Subcutaneous abdominal adipose tissue (tissue), 5 donors: Measurements from ENCODE around the gene RBM19.
"Not testable (repeated sequence)": the region's sequence is repeated elsewhere in the genome, so short reads cannot be mapped to it uniquely, and the experiment has no call there.

ENCODE experiments used
- H3K27ac ChIP-seq: one replicate; pipeline ENCODE4 v1.7.0; 2013; ENCODE audit warnings: low read depth, mild to moderate bottlenecking, inconsistent platforms, low read length, moderate library complexity
- H3K27me3 ChIP-seq, 5 donors: one replicate each; pipeline ENCODE4 v1.7.0; 2013; ENCODE audit warnings: low read length in 5 of 5, inconsistent platforms in 1 of 5; ENCODE audit not compliant: control insufficient read depth in 5 of 5, insufficient read depth in 4 of 5
- H3K36me3 ChIP-seq, 5 donors: one replicate each; pipeline ENCODE4 v1.7.0; 2013; ENCODE audit warnings: low read length in 5 of 5; ENCODE audit not compliant: control insufficient read depth in 5 of 5, insufficient read depth in 5 of 5
- H3K4me1 ChIP-seq, 5 donors: one replicate each; pipeline ENCODE4 v1.7.0; 2013; ENCODE audit warnings: low read length in 5 of 5, mild to moderate bottlenecking in 3 of 5, moderate library complexity in 1 of 5; ENCODE audit not compliant: control insufficient read depth in 5 of 5, insufficient read depth in 5 of 5
- H3K4me3 ChIP-seq, 5 donors: one replicate each; pipeline ENCODE4 v1.7.0; 2013; ENCODE audit warnings: low read length in 5 of 5, low read depth in 1 of 5
- H3K9ac ChIP-seq, 5 donors: one replicate each; pipeline ENCODE4 v1.7.0; 2013; ENCODE audit warnings: low read length in 5 of 5, mild to moderate bottlenecking in 4 of 5, moderate library complexity in 3 of 5
- H3K9me3 ChIP-seq, 5 donors: one replicate each; pipeline ENCODE4 v1.7.0; 2013; ENCODE audit warnings: low read length in 5 of 5; ENCODE audit not compliant: control insufficient read depth in 5 of 5
- donor health status: healthy.
- donor health status: healthy.
- donor health status: healthy.
- donor health status: healthy.
- donor health status: healthy.

The RBM19 gene

GRCh38 chr12:113907446-113908180, 58.5 kb downstream of the RBM19 start:
- peaks cover 7 to 88% (median 68%) of the 10 kb centered on the region in 5 donors for H3K36me3 ChIP-seq
- H3K4me3 ChIP-seq: no peak overlapping the region
- no peaks in the 10 kb centered on the region for H3K9me3 ChIP-seq
- no peak overlapping the region for H3K27ac ChIP-seq
- no peak overlapping the region for H3K9ac ChIP-seq
- no peaks in the 10 kb centered on the region for H3K4me1 ChIP-seq
- no peaks in the 10 kb centered on the region for H3K27me3 ChIP-seq

GRCh38 chr12:113906411-113907200, 59.5 kb downstream of the RBM19 start:
- Histone ChIP-seq H3K36me3 (peaks cover 7 to 85% (median 64%) of the 10 kb centered on the region in 5 donors), H3K4me1 (no peaks in the 10 kb centered on the region), H3K27ac (no peak overlapping the region), H3K4me3 (no peak overlapping the region), H3K27me3 (no peaks in the 10 kb centered on the region), H3K9me3 (no peaks in the 10 kb centered on the region), H3K9ac (no peak overlapping the region)

GRCh38 chr12:113905829-113906228, 60.3 kb downstream of the RBM19 start:
- Histone ChIP-seq H3K27me3 (no peaks in the 10 kb centered on the region), H3K36me3 (peaks cover 7 to 81% (median 60%) of the 10 kb centered on the region in 5 donors), H3K27ac (no peak overlapping the region), H3K4me1 (no peaks in the 10 kb centered on the region), H3K9ac (no peak overlapping the region), H3K9me3 (no peaks in the 10 kb centered on the region), H3K4me3 (no peak overlapping the region)

- no peaks in the 10 kb centered on the region for H3K27me3 ChIP-seq
- peaks cover 9 to 76% (median 44%) of the 10 kb centered on the region in 5 donors for H3K36me3 ChIP-seq
- H3K9ac ChIP-seq: no peak overlapping the region
- H3K4me1 ChIP-seq: no peaks in the 10 kb centered on the region
- no peak overlapping the region for H3K4me3 ChIP-seq
- H3K27ac ChIP-seq: no peak overlapping the region
- H3K9me3 ChIP-seq: no peaks in the 10 kb centered on the region
These were observed 62.7 kb downstream of the RBM19 start for GRCh38 chr12:113903381-113903863.

GRCh38 chr12:113901319-113901718, 64.8 kb downstream of the RBM19 start:
- not testable (repeated sequence) for H3K27me3 ChIP-seq, H3K27ac ChIP-seq, H3K4me1 ChIP-seq, H3K9ac ChIP-seq, H3K4me3 ChIP-seq, H3K9me3 ChIP-seq
- H3K36me3 ChIP-seq: peaks cover 9 to 63% (median 29%) of the 10 kb centered on the region in 5 donors

- Histone ChIP-seq H3K4me1 (no peaks in the 10 kb centered on the region), H3K9ac (no peak overlapping the region), H3K36me3 (peaks cover 9 to 61% (median 26%) of the 10 kb centered on the region in 5 donors), H3K4me3 (no peak overlapping the region), H3K9me3 (no peaks in the 10 kb centered on the region), H3K27me3 (no peaks in the 10 kb centered on the region), H3K27ac (no peak overlapping the region)
These were observed 65.4 kb downstream of the RBM19 start for GRCh38 chr12:113900716-113901115.

GRCh38 chr12:113899561-113900471, 66.3 kb downstream of the RBM19 start:
- no peak overlapping the region for H3K27ac ChIP-seq
- no peaks in the 10 kb centered on the region for H3K4me1 ChIP-seq
- H3K4me3 ChIP-seq: no peak overlapping the region
- peaks cover 9 to 66% (median 29%) of the 10 kb centered on the region in 5 donors for H3K36me3 ChIP-seq
- no peaks in the 10 kb centered on the region for H3K27me3 ChIP-seq
- no peaks in the 10 kb centered on the region for H3K9me3 ChIP-seq
- H3K9ac ChIP-seq: no peak overlapping the region

- no peaks in the 10 kb centered on the region for H3K9me3 ChIP-seq
- H3K4me3 ChIP-seq: no peak overlapping the region
- H3K27me3 ChIP-seq: no peaks in the 10 kb centered on the region
- H3K36me3 ChIP-seq: peaks cover 9 to 62% (median 26%) of the 10 kb centered on the region in 5 donors
- H3K27ac ChIP-seq: no peak overlapping the region
- H3K4me1 ChIP-seq: no peaks in the 10 kb centered on the region
- H3K9ac ChIP-seq: no peak overlapping the region
These were observed 67.0 kb downstream of the RBM19 start for GRCh38 chr12:113899042-113899560.

GRCh38 chr12:113898466-113898865, 67.7 kb downstream of the RBM19 start:
- Histone ChIP-seq H3K36me3 (peaks cover 7 to 55% (median 29%) of the 10 kb centered on the region in 5 donors), H3K27ac (no peak overlapping the region), H3K4me3 (no peak overlapping the region)

More at GRCh38 chr12:113898466-113898865, 67.7 kb downstream of the RBM19 start:
- no peak overlapping the region for H3K9ac ChIP-seq
- no peaks in the 10 kb centered on the region for H3K27me3 ChIP-seq
- H3K4me1 ChIP-seq: no peaks in the 10 kb centered on the region
- no peaks in the 10 kb centered on the region for H3K9me3 ChIP-seq
